GM21360 (cell line): ENCODE measurements around the gene SF3B2.
"Not testable (repeated sequence)": the region's sequence is repeated elsewhere in the genome, so short reads cannot be mapped to it uniquely, and the experiment has no call there.

Source experiments
- ATAC-seq: cut with Tn5 transposase; IDR thresholded peaks from one replicate; pipeline ENCODE4 v1.9.1; 2021; ENCODE audit warnings: mild to moderate bottlenecking, moderate library complexity; ENCODE audit not compliant: unreplicated experiment

The SF3B2 gene

GRCh38 chr11:66104057-66104638 lies 52.0 kb downstream of the SF3B2 start:
- ATAC-seq, result no peak

GRCh38 chr11:66106786-66107599 lies 54.8 kb downstream of the SF3B2 start:
- no peak for ATAC-seq

DNA sequence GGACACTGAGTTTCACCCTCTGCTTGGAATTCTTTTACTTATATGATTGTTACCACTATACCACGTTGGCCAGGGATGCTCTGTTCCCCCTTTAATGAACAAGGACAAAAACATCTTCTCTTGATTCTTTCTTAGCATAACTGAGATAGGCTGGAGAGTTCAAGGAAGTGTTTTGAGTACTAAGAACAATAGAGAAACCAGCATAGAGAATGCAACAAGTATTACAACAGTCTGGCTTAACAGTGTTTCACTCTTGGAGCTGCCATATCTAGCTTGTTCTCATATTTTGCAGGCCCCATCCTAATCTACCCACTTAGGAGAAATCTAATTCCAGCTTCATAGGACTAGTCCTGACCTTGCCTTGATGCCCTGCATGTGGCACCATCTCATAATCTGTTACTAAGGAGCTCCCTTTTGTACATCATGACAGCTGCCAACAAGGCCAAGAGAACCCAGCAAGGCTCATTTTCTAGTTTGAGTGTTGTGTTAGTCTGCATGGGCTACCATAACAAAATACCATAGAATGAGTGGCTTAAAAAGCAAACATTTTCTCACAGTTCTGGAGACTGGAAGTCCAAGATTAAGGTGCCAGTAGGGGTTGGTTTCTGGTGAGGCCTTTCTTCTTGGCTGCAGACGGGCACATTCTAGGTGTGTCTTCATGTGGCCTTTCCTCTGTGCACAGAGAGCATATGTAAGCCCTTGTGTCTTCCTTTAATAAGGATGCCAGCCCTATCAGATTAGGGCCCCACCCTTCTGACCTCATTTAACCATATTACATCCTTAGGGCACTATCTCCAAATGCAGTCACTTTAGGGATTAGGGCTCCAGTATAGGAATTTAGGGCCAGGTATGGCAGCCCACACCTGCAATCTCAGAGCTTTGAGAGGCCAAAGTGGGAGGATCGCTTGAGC lies 55.7 kb downstream of the SF3B2 start:
- ATAC-seq, result no peak

- no peak for ATAC-seq
These were observed 57.1 kb downstream of the SF3B2 start for GRCh38 chr11:66109294-66109693.

DNA sequence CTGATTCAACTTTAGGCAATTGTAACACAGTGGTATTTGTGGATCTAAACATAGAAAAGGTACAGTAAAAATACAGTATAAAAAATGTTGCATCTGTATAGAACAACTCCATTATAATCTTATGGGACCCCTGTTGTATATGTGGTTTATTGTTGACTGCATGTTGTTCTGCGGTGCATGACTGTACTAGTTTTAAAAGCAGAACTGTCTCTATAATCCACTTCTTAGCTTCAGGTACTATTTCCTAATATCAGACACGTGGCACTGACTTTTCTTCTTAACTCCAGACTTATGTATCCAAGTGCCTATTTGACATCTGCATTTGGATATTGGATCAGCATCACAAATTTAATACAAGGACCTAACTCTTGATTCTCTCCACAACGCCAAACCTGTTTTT lies 59.0 kb downstream of the SF3B2 start:
- ATAC-seq, result no peak

DNA sequence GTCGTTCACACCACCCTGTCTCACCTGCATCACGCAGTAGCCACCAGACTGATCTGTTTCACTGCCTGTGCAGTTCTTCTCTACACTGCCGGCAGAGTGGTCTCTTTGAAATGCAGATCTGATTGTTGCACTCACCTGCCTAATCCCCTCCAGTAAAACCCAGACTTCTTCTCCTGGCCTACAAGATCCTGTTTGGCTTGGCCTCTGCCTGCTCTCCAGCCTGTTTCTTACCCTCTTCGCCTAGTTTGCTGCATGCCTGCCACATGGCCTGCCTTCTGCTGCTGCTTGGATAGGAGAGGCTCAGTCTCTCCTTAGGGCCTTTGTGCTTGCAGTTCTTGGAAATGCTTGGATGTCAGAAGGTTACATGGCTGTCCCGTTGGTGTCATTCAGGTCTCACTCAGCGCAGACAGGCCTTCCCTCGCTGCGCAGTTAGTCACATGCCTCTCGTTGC lies 59.9 kb downstream of the SF3B2 start:
- no peak for ATAC-seq

DNA sequence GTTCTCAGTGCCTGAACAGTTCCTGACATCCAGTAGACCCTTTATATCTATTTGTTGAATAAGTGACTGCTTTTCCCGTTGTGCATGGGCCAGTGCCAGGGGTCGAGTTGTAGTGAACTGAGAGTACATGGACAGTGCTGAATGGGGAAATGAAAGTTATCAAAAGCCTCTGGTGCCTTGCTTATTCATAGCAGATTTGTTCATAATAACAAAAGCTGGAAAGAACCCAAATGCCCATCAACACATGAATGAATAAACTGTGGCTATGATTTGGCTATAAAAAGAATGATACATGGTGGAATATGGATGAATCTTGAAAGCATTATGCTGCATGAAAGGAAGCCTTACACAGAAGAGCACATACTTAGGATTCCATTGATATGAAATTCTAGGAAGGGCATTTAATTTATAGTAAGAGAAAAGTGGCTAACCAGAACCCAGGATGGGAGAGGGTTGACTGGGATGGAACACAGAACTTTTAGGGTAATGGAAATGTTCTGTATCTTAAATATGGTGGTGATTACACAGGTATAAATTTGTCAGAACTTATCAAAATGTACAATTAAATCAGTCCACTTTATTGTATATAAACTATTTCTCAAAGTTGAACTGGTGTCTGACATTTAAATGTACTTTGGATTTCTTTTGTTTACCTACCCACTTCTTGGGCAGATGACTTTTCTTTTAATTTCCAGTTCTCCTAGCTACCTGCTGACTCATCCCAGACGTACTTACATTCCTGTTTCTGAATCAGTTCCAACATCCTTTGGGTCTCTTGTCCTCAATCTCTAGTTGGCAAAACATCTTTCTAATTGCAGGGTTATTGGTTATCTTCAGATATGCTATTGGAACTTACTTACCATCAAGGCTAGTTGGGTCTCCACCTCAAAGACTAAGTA lies 60.7 kb downstream of the SF3B2 start:
- ATAC-seq, result no peak

DNA sequence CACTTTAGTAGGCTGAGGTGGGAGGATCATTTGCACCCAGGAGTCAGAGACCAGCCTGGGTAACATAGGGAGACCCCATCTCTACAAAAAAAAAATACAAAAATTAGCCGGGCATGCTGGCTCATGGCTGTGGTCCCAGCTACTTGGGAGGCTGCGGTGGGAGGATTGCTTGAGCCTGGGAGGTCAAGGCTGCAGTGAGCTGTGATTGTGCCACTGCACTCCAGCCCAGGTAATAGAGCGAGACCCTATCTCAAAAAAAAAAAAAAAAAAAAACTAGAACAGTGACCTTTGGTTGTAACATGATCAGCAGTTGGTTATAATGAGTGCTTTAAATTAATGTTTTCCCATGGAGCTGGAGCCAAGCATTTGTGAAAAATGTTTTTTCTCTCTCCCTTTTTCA lies 62.8 kb downstream of the SF3B2 start:
- not testable (repeated sequence) for ATAC-seq

GRCh38 chr11:66115638-66116301 lies 63.6 kb downstream of the SF3B2 start:
- no peak for ATAC-seq

DNA sequence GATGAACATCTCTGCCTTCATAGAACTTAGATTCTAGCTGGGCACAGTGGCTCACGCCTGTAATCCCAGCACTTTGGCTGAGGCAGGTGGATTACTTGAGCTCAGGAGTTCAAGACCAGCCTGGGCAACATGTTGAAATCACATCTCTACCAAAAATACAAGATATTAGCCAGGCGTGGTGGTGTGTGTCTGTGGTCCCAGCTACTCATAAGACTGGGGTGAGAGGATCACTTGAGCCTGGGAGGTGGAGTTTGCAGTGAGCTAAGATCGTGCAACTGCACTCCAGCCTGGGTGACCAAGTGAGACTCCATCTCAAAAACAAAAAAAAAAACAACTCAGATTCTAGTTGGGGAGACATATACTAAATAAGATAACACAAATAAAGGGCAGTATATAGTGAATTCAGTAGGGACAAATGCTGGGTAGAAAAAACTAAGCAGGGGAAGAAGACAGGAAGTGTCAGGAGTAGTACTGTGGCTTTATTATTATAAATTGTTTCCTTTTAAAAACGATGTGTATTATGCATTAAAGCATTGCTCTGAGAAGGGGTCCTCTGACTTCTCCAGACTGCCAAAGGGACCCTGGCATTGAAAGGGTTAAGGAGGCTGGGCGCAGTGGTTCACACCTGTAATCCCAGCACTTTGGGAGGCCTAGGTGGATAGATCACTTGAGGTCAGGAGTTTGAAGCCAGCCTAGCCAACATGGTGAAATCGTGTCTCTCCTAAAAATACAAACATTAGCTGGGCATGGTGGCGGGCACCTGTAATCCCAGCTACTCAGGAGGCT lies 64.6 kb downstream of the SF3B2 start:
- ATAC-seq, result no peak

DNA sequence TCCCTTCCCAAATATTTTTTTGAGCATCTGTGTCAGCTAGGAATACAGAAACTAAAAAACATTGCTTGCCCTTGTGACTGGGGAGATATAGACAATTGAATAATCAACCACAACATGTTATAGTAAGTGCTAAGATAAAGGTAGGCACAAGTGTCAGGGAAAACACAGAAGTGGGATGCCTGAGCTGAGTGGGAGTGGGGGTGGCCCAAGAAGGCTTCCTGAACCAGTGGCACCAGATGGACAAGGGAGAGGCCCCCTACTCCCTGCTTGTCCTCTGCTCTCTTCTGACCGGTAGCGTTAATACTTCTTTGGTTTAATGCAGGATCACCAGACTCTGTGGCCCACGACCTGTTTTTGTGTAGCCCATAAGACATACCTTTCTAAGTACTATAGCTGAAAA lies 66.7 kb downstream of the SF3B2 start:
- ATAC-seq, result no peak
